GM23248 (cell line): ENCODE results near the gene C16orf95. TPM values are rescaled to one million over a fixed set of nuclear protein-coding genes. Genes with fewer than 3 reads are reported as not detected.
"Not testable (repeated sequence)": the region's sequence is repeated elsewhere in the genome, so short reads cannot be mapped to it uniquely, and the experiment has no call there.

ENCODE experiments used
- DNase-seq: peaks from one replicate; pipeline ENCODE4 v3.0.0-alpha.2; 2015
- H2AFZ ChIP-seq: fragments of 200-600 bp; sonication (generic); 2 replicates; pipeline ENCODE4 v1.6.1; 2016; ENCODE audit warnings: antibody characterized with exemption
- H3F3A ChIP-seq: fragments of 200-600 bp; sonication (generic); 2 replicates; pipeline ENCODE4 v1.6.1; 2016; ENCODE audit warnings: mild to moderate bottlenecking, antibody characterized with exemption, mixed run types; ENCODE audit not compliant: insufficient read depth
- H3K27ac ChIP-seq: fragments of 200-600 bp; sonication (generic); 2 replicates; pipeline ENCODE4 v1.5.1; 2016; ENCODE audit warnings: mild to moderate bottlenecking
- H3K27me3 ChIP-seq: fragments of 200-600 bp; sonication (generic); replicated peaks from 2 replicates; pipeline ENCODE4 v1.6.1; 2016; ENCODE audit warnings: mild to moderate bottlenecking; ENCODE audit not compliant: insufficient read depth
- H3K36me3 ChIP-seq: fragments of 200-600 bp; sonication (generic); 2 replicates; pipeline ENCODE4 v1.6.1; 2016; ENCODE audit warnings: low read depth, mild to moderate bottlenecking
- H3K4me1 ChIP-seq: fragments of 200-600 bp; sonication (generic); 2 replicates; pipeline ENCODE4 v1.6.1; 2016; ENCODE audit warnings: mild to moderate bottlenecking; ENCODE audit not compliant: insufficient read depth
- H3K4me2 ChIP-seq: fragments of 200-600 bp; sonication (generic); one replicate; pipeline ENCODE4 v1.6.1; 2016; ENCODE audit warnings: mild to moderate bottlenecking; ENCODE audit not compliant: unreplicated experiment
- H3K4me3 ChIP-seq: fragments of 200-600 bp; sonication (generic); 2 replicates; pipeline ENCODE4 v1.5.1; 2016; ENCODE audit warnings: mild to moderate bottlenecking
- H3K79me2 ChIP-seq: fragments of 200-600 bp; sonication (generic); 2 replicates; pipeline ENCODE4 v1.6.1; 2016; ENCODE audit warnings: mild to moderate bottlenecking; ENCODE audit not compliant: insufficient read depth
- H3K9ac ChIP-seq: fragments of 200-600 bp; sonication (generic); 2 replicates; pipeline ENCODE4 v1.6.1; 2016; ENCODE audit warnings: mild to moderate bottlenecking
- H3K9me2 ChIP-seq: fragments of 200-600 bp; sonication (generic); 2 replicates; pipeline ENCODE4 v1.6.1; 2016; ENCODE audit warnings: mixed run types, mild to moderate bottlenecking, moderate library complexity; ENCODE audit not compliant: insufficient read depth
- H3K9me3 ChIP-seq: fragments of 200-600 bp; sonication (generic); one replicate; pipeline ENCODE4 v1.6.1; 2017; ENCODE audit warnings: low read depth
- H4K20me1 ChIP-seq: fragments of 200-600 bp; sonication (generic); 2 replicates; pipeline ENCODE4 v1.6.0; 2016; ENCODE audit not compliant: insufficient read depth
- EZH2 ChIP-seq: fragments of 200-600 bp; sonication (generic); IDR thresholded peaks from 2 replicates; pipeline ENCODE4 v1.6.1; 2018; ENCODE audit warnings: antibody characterized with exemption, mild to moderate bottlenecking; ENCODE audit not compliant: insufficient read depth, poor library complexity, severe bottlenecking
- EZH2phosphoT487 ChIP-seq: fragments of 200-600 bp; sonication (generic); IDR thresholded peaks from 2 replicates; pipeline ENCODE4 v1.6.1; 2018; ENCODE audit warnings: antibody characterized with exemption, moderate library complexity, mild to moderate bottlenecking, low read depth; ENCODE audit not compliant: insufficient read depth
- WGBS, 2 experiments: methylation state at CpG; one replicate each; pipeline ENCODE4 v1.1.6; 2015 to 2017; ENCODE audit warnings: low lambda C conversion rate in 2 of 2, low coverage in 1 of 2; ENCODE audit errors: missing lambda C conversion rate in 2 of 2; 5-methylcytosine and 5-hydroxymethylcytosine counted together
- in situ Hi-C: fragments of 300-500 bp; cut with MboI; formaldehyde crosslinking; loops from 2 replicates; pipeline ENCODE4 v1.15.0; 2020
- polyA plus RNA-seq: library from polyadenylated mRNA; unstranded; fragments of >200 nt; fragmentation: Nextera tagmentation; extraction: Ambion mirVana; gene quantifications from 2 replicates; pipeline ENCODE4 v1.2.1, GENCODE V29; 2016
- total RNA-seq: library from RNA; depleted of rRNA; stranded (reverse); fragments of >200 nt; shearing (Covaris generic); gene quantifications from 2 replicates; pipeline ENCODE4 v1.2.3, GENCODE V29; 2014

Gene C16orf95
- total and polyA plus RNA-seq, 2 experiments from 2014 or later = 5.1 to 9.2 TPM

- H3K36me3 ChIP-seq = no peaks in the 10 kb centered on the region
- in situ Hi-C loops = no loop called here
- no peaks in the 10 kb centered on the region for H3K9me2 ChIP-seq
- no peak overlapping the region for H3K9ac ChIP-seq
- no peaks in the 10 kb centered on the region for H3K9me3 ChIP-seq
- H3K4me2 ChIP-seq = no peak overlapping the region
- no peaks in the 10 kb centered on the region for H3F3A ChIP-seq
- H4K20me1 ChIP-seq = no peaks in the 10 kb centered on the region
- no peak overlapping the region for H2AFZ ChIP-seq
- TF ChIP-seq EZH2 (no peak), EZH2phosphoT487 (no peak)
- H3K27me3 ChIP-seq = no peaks in the 10 kb centered on the region
- no peaks in the 10 kb centered on the region for H3K79me2 ChIP-seq
- no peak for DNase-seq
- 78 to 87% methylated on average over 6 of the region's 6 CpGs for WGBS, 2 experiments
- no peak overlapping the region for H3K4me3 ChIP-seq
- H3K4me1 ChIP-seq = no peaks in the 10 kb centered on the region
- no peak overlapping the region for H3K27ac ChIP-seq
These were observed 57.8 kb downstream of the C16orf95 start for GRCh38 chr16:87259431-87259830.

- H3K9me3 ChIP-seq, H3F3A ChIP-seq, H3K9ac ChIP-seq, H3K4me3 ChIP-seq, H3K9me2 ChIP-seq, H2AFZ ChIP-seq, H4K20me1 ChIP-seq, H3K4me2 ChIP-seq, DNase-seq, H3K27ac ChIP-seq, in situ Hi-C loops, H3K27me3 ChIP-seq, H3K4me1 ChIP-seq, H3K79me2 ChIP-seq, H3K36me3 ChIP-seq: not testable (repeated sequence)
- WGBS, 2 experiments = 69 to 75% methylated on average over 3 of the region's 3 CpGs
These were observed 58.5 kb downstream of the C16orf95 start for GRCh38 chr16:87258653-87259052.

- Histone ChIP-seq H3K4me3 (no peak overlapping the region), H3K9ac (no peak overlapping the region), H4K20me1 (no peaks in the 10 kb centered on the region), H3F3A (no peaks in the 10 kb centered on the region), H3K27ac (no peak overlapping the region), H3K4me1 (no peaks in the 10 kb centered on the region), H3K9me2 (no peaks in the 10 kb centered on the region), H3K9me3 (no peaks in the 10 kb centered on the region), H3K36me3 (no peaks in the 10 kb centered on the region), H3K27me3 (no peaks in the 10 kb centered on the region; the same call in 1 of the 2 replicates), H3K4me2 (no peak overlapping the region), H2AFZ (no peak overlapping the region), H3K79me2 (no peaks in the 10 kb centered on the region)
- in situ Hi-C loops = no loop called here
- WGBS, 2 experiments = 76 to 79% methylated on average over 13 of the region's 13 CpGs
- TF ChIP-seq EZH2 (no peak), EZH2phosphoT487 (no peak)
- no peak for DNase-seq
These were observed 61.3 kb downstream of the C16orf95 start for GRCh38 chr16:87255866-87256265.

DNA sequence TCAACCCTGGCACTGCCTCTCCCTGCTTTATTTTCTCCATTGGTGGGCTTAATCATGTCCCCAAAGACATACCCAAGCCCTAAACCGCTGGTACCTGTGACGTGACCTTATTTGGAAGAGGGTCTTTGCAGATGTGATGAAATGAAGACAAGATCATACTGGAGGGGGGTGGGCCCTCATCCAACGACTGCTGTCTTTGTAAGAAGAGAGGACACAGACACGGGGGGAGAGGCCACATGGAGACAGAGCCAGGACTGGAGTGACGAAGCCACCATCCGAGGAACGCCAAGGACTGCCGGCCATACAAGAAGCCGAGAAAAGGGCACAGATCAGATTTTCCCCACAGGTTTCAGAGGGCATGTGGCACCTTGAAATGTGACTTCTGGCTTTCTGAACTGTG is 62.5 kb downstream of the C16orf95 start:
- no peaks in the 10 kb centered on the region for H3K36me3 ChIP-seq
- H3K27ac ChIP-seq = no peak overlapping the region
- no peak overlapping the region for H2AFZ ChIP-seq
- H3K9ac ChIP-seq = no peak overlapping the region
- no peaks in the 10 kb centered on the region for H3K9me3 ChIP-seq
- H3K9me2 ChIP-seq = no peaks in the 10 kb centered on the region
- H3K4me2 ChIP-seq = no peak overlapping the region
- no peak overlapping the region for H3K4me3 ChIP-seq
- no peaks in the 10 kb centered on the region for H4K20me1 ChIP-seq
- H3K79me2 ChIP-seq = no peaks in the 10 kb centered on the region
- no peaks in the 10 kb centered on the region; the same call in 1 of the 2 replicates for H3K27me3 ChIP-seq
- TF ChIP-seq EZH2phosphoT487 (no peak), EZH2 (no peak)
- DNase-seq = no peak
- no peaks in the 10 kb centered on the region for H3K4me1 ChIP-seq
- no peaks in the 10 kb centered on the region for H3F3A ChIP-seq
- WGBS, 2 experiments = 69 to 78% methylated on average over 9 of the region's 9 CpGs
- in situ Hi-C loops = no loop called here

- H3K4me1 ChIP-seq = no peaks in the 10 kb centered on the region
- no peaks in the 10 kb centered on the region; the same call in 1 of the 2 replicates for H3K27me3 ChIP-seq
- H3K9me2 ChIP-seq = no peaks in the 10 kb centered on the region
- DNase-seq = no peak
- H2AFZ ChIP-seq = no peak overlapping the region
- H3K9me3 ChIP-seq = no peaks in the 10 kb centered on the region
- no peaks in the 10 kb centered on the region for H3K36me3 ChIP-seq
- H3K27ac ChIP-seq = no peak overlapping the region
- no peaks in the 10 kb centered on the region for H4K20me1 ChIP-seq
- no peak overlapping the region for H3K4me3 ChIP-seq
- H3K79me2 ChIP-seq = no peaks in the 10 kb centered on the region
- no peak overlapping the region for H3K9ac ChIP-seq
- no peaks in the 10 kb centered on the region for H3F3A ChIP-seq
- 66 to 70% methylated on average over 10 of the region's 10 CpGs for WGBS, 2 experiments
- H3K4me2 ChIP-seq = no peak overlapping the region
- in situ Hi-C loops = no loop called here
- TF ChIP-seq EZH2 (no peak), EZH2phosphoT487 (no peak)
These were observed 62.9 kb downstream of the C16orf95 start for GRCh38 chr16:87254296-87254695.
